WTC11 (cell line): ENCODE results near the gene CORIN.

Source experiments
- ATF2 ChIP-seq: sonication (generic); formaldehyde crosslinking; IDR thresholded peaks from 2 replicates; pipeline ENCODE4 v1.8.1; 2022; ENCODE audit warnings: low read depth, missing genetic modification reagents, borderline replicate concordance
- CREM ChIP-seq: sonication (generic); formaldehyde crosslinking; IDR thresholded peaks from 2 replicates; pipeline ENCODE4 v1.8.1; 2022; ENCODE audit warnings: mild to moderate bottlenecking, missing genetic modification reagents, moderate library complexity
- FOXP4 ChIP-seq: sonication (generic); formaldehyde crosslinking; IDR thresholded peaks from 2 replicates; pipeline ENCODE4 v1.8.0; 2022; ENCODE audit warnings: mild to moderate bottlenecking, missing genetic modification reagents
- ZNF138 ChIP-seq: sonication (generic); formaldehyde crosslinking; conservative IDR thresholded peaks from 2 replicates; pipeline ENCODE4 v1.8.1; 2022; ENCODE audit warnings: mild to moderate bottlenecking, moderate library complexity, missing genetic modification reagents
- ZNF423 ChIP-seq: fragments of 250-450 bp; sonication (Bioruptor Pico); IDR thresholded peaks from 2 replicates; pipeline ENCODE4 v2.1.2; 2022; ENCODE audit warnings: mild to moderate bottlenecking, moderate library complexity
- TF ChIP-seq, protein P1 (sequence below): fragments of 200-600 bp; IDR thresholded peaks from 2 replicates; pipeline ENCODE4 v1.8.0; 2022; ENCODE audit warnings: antibody characterized with exemption
- TF ChIP-seq, protein P2 (sequence below): sonication (generic); formaldehyde crosslinking; IDR thresholded peaks from 2 replicates; pipeline ENCODE4 v1.8.0; 2022; ENCODE audit warnings: mild to moderate bottlenecking, missing genetic modification reagents
- TF ChIP-seq, protein P3 (sequence below): fragments of 250-450 bp; sonication (Bioruptor Pico); IDR thresholded peaks from 2 replicates; pipeline ENCODE4 v1.8.0; 2021; ENCODE audit warnings: mild to moderate bottlenecking
- TF ChIP-seq, protein P4 (sequence below): sonication (generic); formaldehyde crosslinking; conservative IDR thresholded peaks from 2 replicates; pipeline ENCODE4 v1.8.1; 2022; ENCODE audit warnings: mild to moderate bottlenecking, missing genetic modification reagents
- TF ChIP-seq, protein P5 (sequence below): sonication (generic); formaldehyde crosslinking; IDR thresholded peaks from 2 replicates; pipeline ENCODE4 v1.8.1; 2022; ENCODE audit warnings: mild to moderate bottlenecking, moderate library complexity, missing genetic modification reagents

DNA sequence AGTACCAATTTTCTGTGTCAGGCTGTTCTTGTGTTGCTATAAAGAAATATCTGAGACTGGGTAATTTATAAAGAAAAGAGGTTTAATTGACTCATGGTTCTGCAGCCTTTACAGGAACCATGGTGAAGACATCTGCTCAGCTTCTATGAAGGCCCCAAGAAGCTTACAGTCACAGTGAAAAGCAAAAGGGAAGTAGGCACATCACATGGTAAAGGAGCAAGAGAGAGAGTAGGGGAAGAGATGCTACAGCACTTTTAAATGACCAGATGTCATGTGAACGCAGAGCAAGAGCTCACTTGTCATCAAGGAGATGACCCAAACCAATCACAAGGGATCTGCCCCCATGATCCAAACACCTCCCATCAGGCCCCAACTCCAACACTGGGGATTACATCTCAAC, 178.5 kb downstream of the CORIN start:
- TF ChIP-seq, protein P1, sequence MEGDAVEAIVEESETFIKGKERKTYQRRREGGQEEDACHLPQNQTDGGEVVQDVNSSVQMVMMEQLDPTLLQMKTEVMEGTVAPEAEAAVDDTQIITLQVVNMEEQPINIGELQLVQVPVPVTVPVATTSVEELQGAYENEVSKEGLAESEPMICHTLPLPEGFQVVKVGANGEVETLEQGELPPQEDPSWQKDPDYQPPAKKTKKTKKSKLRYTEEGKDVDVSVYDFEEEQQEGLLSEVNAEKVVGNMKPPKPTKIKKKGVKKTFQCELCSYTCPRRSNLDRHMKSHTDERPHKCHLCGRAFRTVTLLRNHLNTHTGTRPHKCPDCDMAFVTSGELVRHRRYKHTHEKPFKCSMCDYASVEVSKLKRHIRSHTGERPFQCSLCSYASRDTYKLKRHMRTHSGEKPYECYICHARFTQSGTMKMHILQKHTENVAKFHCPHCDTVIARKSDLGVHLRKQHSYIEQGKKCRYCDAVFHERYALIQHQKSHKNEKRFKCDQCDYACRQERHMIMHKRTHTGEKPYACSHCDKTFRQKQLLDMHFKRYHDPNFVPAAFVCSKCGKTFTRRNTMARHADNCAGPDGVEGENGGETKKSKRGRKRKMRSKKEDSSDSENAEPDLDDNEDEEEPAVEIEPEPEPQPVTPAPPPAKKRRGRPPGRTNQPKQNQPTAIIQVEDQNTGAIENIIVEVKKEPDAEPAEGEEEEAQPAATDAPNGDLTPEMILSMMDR, result no peak
- TF ChIP-seq, protein P2, sequence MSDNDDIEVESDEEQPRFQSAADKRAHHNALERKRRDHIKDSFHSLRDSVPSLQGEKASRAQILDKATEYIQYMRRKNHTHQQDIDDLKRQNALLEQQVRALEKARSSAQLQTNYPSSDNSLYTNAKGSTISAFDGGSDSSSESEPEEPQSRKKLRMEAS (CRISPR knock-in tag), result no peak
- no peak for TF ChIP-seq ATF2
- TF ChIP-seq, protein P3, sequence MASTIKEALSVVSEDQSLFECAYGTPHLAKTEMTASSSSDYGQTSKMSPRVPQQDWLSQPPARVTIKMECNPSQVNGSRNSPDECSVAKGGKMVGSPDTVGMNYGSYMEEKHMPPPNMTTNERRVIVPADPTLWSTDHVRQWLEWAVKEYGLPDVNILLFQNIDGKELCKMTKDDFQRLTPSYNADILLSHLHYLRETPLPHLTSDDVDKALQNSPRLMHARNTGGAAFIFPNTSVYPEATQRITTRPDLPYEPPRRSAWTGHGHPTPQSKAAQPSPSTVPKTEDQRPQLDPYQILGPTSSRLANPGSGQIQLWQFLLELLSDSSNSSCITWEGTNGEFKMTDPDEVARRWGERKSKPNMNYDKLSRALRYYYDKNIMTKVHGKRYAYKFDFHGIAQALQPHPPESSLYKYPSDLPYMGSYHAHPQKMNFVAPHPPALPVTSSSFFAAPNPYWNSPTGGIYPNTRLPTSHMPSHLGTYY (CRISPR knock-in tag), result no peak
- TF ChIP-seq, protein P4, sequence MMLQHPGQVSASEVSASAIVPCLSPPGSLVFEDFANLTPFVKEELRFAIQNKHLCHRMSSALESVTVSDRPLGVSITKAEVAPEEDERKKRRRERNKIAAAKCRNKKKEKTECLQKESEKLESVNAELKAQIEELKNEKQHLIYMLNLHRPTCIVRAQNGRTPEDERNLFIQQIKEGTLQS (CRISPR knock-in tag), result no peak
- TF ChIP-seq, protein P5, sequence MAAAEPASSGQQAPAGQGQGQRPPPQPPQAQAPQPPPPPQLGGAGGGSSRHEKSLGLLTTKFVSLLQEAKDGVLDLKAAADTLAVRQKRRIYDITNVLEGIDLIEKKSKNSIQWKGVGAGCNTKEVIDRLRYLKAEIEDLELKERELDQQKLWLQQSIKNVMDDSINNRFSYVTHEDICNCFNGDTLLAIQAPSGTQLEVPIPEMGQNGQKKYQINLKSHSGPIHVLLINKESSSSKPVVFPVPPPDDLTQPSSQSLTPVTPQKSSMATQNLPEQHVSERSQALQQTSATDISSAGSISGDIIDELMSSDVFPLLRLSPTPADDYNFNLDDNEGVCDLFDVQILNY, result no peak
- TF ChIP-seq ZNF138 (CRISPR knock-in tag), result no peak
- TF ChIP-seq CREM (CRISPR knock-in tag), result no peak
- TF ChIP-seq FOXP4 (CRISPR knock-in tag), result no peak
- TF ChIP-seq ZNF423 (CRISPR knock-in tag), result no peak
